Smooth muscle cell (in vitro differentiated cells): ENCODE results near the gene CALML5. TPM values are rescaled to one million over a fixed set of nuclear protein-coding genes. Genes with fewer than 3 reads are reported as not detected.
A peak's percentile ranks its signal among the peaks of the same experiment; 100 is the strongest.
"Not testable (repeated sequence)": the region's sequence is repeated elsewhere in the genome, so short reads cannot be mapped to it uniquely, and the experiment has no call there.

Source experiments
- DNase-seq: peaks from one replicate; lab custom pipeline; 2025; ENCODE audit not compliant: unreplicated experiment; lab: John Stamatoyannopoulos, UW
- H2AFZ ChIP-seq: fragments of 200-600 bp; sonication (generic); 2 replicates; pipeline ENCODE4 v1.6.0; 2016; ENCODE audit warnings: antibody characterized with exemption, low read depth, mild to moderate bottlenecking
- H3F3A ChIP-seq: fragments of 200-600 bp; sonication (generic); 2 replicates; pipeline ENCODE4 v1.6.0; 2017; ENCODE audit warnings: antibody characterized with exemption, low read depth
- H3K27ac ChIP-seq: fragments of 200-600 bp; sonication (generic); 2 replicates; pipeline ENCODE4 v1.5.1; 2016; ENCODE audit warnings: low read depth, mild to moderate bottlenecking
- H3K27me3 ChIP-seq: fragments of 200-600 bp; sonication (generic); 2 replicates; pipeline ENCODE4 v1.6.1; 2016; ENCODE audit warnings: low read depth, mild to moderate bottlenecking
- H3K36me3 ChIP-seq: fragments of 200-600 bp; sonication (generic); 2 replicates; pipeline ENCODE4 v1.5.1; 2016; ENCODE audit warnings: low read depth
- H3K4me1 ChIP-seq: fragments of 200-600 bp; sonication (generic); 2 replicates; pipeline ENCODE4 v1.5.1; 2016; ENCODE audit warnings: low read depth
- H3K4me2 ChIP-seq: fragments of 200-600 bp; sonication (generic); 2 replicates; pipeline ENCODE4 v1.6.0; 2016; ENCODE audit warnings: mild to moderate bottlenecking
- H3K4me3 ChIP-seq: fragments of 200-600 bp; sonication (generic); 2 replicates; pipeline ENCODE4 v1.5.1; 2016; ENCODE audit warnings: mild to moderate bottlenecking
- H3K79me2 ChIP-seq: fragments of 200-600 bp; sonication (generic); 2 replicates; pipeline ENCODE4 v1.6.0; 2016; ENCODE audit warnings: low read depth, mild to moderate bottlenecking
- H3K9ac ChIP-seq: fragments of 200-600 bp; sonication (generic); 2 replicates; pipeline ENCODE4 v1.6.0; 2016; ENCODE audit warnings: low read depth
- H3K9me3 ChIP-seq: fragments of 200-600 bp; sonication (generic); replicated peaks from 2 replicates; pipeline ENCODE4 v1.5.1; 2016; ENCODE audit warnings: low read depth
- H4K20me1 ChIP-seq: fragments of 200-600 bp; sonication (generic); 2 replicates; pipeline ENCODE4 v1.6.0; 2016; ENCODE audit warnings: low read depth
- WGBS: methylation state at CpG from one replicate; pipeline ENCODE4 v1.1.7; 2016; ENCODE audit warnings: low lambda C conversion rate; 5-methylcytosine and 5-hydroxymethylcytosine counted together
- polyA plus RNA-seq: library from polyadenylated mRNA; unstranded; fragments of >200 nt; fragmentation: Nextera tagmentation; extraction: Ambion mirVana; gene quantifications from 2 replicates; pipeline ENCODE4 v1.2.1, GENCODE V29; 2016
- total RNA-seq: library from RNA; depleted of rRNA; stranded (reverse); fragments of >200 nt; gene quantifications from 2 replicates; pipeline ENCODE4 v1.2.3, GENCODE V29; 2014
- TF ChIP-seq, protein P1 (sequence below): fragments of 200-600 bp; sonication (generic); IDR thresholded peaks from 2 replicates; pipeline ENCODE4 v1.5.1; 2017; ENCODE audit warnings: borderline replicate concordance, mild to moderate bottlenecking, antibody characterized with exemption; ENCODE audit not compliant: insufficient read depth, poor library complexity, severe bottlenecking

Gene CALML5
- total and polyA plus RNA-seq, 2 experiments from 2014 or later = 16.5 to 24.3 TPM

DNA sequence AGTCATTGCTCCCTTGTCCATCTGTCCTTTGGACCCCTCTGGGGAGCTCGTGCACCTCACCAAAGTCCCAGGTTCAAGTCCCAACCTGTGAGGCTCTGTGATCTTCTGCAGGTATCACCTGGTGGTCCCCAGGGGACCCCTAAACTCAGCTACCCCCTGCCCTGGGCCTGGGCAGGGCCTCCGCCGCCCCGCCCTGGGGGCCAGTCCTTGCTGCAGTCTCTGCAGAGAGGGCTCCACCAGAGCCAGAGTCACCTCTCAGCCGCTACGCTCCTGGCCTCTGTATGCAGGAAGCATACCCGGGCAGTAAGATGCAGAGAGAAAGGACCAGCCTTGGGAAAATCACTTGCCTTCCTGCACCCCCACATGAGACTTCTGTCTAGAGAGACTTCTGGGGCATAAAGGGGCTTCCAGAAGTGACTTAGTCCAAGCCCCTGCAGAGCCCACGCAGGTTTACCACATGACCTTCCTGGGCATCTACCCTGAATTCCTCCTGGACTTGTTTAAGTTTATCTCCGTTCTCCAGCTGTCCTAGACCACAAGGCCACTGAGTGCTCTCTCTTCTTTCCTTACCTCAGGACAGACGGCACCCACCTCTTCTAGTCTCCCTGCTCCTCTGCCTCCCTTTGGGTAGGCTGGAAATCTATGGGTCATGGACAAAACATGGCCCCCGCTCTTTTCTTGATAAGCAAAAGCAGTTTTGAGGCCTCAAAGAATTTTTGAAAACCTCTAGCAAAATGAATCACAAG is 21.2 kb downstream of the CALML5 start:
- Histone ChIP-seq H3K27ac (peak overlapping the region; percentile 81), H3K9me3 (no peaks in the 10 kb centered on the region), H3F3A (peaks cover 10% of the 10 kb centered on the region), H3K9ac (no peak overlapping the region), H3K4me2 (peak overlapping the region; percentile 81), H3K4me1 (peaks cover 18% of the 10 kb centered on the region), H3K36me3 (no peaks in the 10 kb centered on the region), H4K20me1 (no peaks in the 10 kb centered on the region), H3K27me3 (no peaks in the 10 kb centered on the region), H3K4me3 (no peak overlapping the region), H3K79me2 (no peaks in the 10 kb centered on the region), H2AFZ (no peak overlapping the region)
- DNase-seq = no peak
- TF ChIP-seq, protein P1, sequence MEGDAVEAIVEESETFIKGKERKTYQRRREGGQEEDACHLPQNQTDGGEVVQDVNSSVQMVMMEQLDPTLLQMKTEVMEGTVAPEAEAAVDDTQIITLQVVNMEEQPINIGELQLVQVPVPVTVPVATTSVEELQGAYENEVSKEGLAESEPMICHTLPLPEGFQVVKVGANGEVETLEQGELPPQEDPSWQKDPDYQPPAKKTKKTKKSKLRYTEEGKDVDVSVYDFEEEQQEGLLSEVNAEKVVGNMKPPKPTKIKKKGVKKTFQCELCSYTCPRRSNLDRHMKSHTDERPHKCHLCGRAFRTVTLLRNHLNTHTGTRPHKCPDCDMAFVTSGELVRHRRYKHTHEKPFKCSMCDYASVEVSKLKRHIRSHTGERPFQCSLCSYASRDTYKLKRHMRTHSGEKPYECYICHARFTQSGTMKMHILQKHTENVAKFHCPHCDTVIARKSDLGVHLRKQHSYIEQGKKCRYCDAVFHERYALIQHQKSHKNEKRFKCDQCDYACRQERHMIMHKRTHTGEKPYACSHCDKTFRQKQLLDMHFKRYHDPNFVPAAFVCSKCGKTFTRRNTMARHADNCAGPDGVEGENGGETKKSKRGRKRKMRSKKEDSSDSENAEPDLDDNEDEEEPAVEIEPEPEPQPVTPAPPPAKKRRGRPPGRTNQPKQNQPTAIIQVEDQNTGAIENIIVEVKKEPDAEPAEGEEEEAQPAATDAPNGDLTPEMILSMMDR = no peak
- 76% methylated on average over 11 of the region's 11 CpGs for WGBS

DNA sequence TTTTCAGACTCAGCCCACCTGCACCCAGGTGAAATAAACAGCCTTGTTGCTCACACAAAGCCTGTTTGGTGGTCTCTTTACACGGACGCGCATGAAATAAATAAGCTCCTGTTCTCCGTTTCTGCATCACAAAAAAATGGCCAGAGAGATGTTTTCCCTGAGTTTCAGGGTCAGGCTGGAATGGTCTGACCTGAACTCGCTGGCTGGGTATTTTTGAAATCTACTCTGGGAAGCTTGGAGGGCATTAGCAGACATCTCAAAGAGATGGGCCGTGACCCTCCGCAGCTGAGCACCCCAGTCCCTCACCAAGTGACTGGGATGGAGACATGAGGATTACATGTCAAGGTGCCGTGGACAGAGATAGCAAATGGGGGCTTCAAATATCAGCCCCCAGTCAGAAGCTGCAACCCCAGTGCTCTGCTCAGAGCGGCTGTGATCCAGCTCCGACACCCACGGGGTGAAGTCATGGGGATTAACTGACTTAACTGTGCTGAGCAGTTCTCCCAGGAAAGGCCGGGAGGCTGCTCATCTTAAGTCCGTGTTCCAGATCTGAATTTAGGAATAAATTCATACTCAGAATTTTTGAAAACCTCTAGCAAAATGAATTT is 22.3 kb downstream of the CALML5 start:
- Histone ChIP-seq H4K20me1 (no peaks in the 10 kb centered on the region), H3K4me1 (peaks cover 18% of the 10 kb centered on the region), H3K36me3 (no peaks in the 10 kb centered on the region), H3K4me2 (peak overlapping the region; percentile 81), H3K4me3 (no peak overlapping the region), H3K9me3 (no peaks in the 10 kb centered on the region), H3F3A (peaks cover 10% of the 10 kb centered on the region), H3K79me2 (no peaks in the 10 kb centered on the region), H3K27me3 (no peaks in the 10 kb centered on the region), H3K9ac (peak overlapping the region; percentile 34), H2AFZ (no peak overlapping the region), H3K27ac (peak overlapping the region; percentile 81)
- DNase-seq = no peak
- TF ChIP-seq, protein P1 = no peak
- WGBS = 23% methylated on average over 13 of the region's 13 CpGs

DNA sequence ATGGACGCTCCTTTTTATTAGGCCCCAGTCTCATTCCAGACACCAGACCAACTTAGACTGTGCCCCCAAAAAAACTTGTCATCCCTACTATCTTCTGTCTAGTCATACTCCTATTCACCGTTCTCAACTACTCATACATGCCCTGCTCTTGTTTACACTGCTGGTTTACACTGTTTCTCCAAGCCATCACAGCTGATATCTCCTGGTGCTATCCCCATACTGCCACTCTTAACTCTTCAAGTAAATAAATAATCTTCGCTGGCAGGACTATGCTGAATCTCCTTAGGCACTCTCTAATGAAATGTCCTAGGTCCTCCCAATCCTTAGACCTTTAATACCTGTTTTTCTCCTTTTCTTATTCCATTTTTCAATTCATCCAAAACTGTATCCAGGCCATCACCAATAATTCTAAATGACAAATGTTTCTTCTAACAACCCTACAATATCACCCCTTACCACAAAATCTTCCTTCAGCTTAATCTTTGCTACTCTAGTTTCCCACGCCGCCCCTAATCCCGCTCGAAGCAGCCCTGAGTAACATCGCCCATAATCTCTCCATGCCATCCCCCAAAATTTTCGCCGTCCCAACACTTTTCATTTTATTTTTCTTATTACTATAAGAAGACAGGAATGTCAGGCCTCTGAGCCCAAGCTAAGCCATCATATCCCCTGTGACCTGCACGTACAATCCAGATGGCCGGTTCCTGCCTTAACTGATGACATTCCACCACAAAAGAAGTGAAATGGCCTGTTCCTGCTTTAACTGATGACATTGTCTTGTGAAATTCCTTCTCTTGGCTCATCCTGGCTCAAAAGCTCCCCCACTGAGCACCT is 23.2 kb downstream of the CALML5 start:
- 45% methylated on average over 12 of the region's 12 CpGs for WGBS
- H3K9me3 ChIP-seq, H3K27me3 ChIP-seq, H2AFZ ChIP-seq, H3K79me2 ChIP-seq, H3K4me3 ChIP-seq, DNase-seq, H3K36me3 ChIP-seq, H4K20me1 ChIP-seq: not testable (repeated sequence)
- peak overlapping the region; percentile 81 for H3K4me2 ChIP-seq
- H3K27ac ChIP-seq = peak overlapping the region; percentile 81
- peaks cover 18% of the 10 kb centered on the region for H3K4me1 ChIP-seq
- H3F3A ChIP-seq = peaks cover 10% of the 10 kb centered on the region
- peak overlapping the region; percentile 34 for H3K9ac ChIP-seq

DNA sequence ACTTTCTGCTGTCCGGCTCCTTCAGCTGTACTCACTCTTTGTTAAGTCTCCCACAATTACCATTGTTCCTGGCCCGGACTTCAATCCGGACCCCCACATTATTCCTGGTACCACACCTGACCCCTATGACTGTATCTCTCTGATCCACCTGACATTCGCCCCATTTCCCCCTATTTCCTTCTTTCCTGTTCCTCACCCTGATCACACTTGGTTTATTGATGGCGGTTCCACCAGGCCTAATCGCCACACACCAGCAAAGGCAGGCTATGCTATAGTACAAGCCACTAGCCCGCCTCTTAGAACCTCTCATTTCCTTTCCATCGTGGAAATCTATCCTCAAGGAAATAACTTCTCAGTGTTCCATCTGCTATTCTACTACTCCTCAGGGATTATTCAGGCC is 24.3 kb downstream of the CALML5 start:
- H3K27ac ChIP-seq, H3K9me3 ChIP-seq, H4K20me1 ChIP-seq, H3K27me3 ChIP-seq, H3K4me2 ChIP-seq, H3K4me3 ChIP-seq, DNase-seq, H2AFZ ChIP-seq, H3K79me2 ChIP-seq, H3K36me3 ChIP-seq, H3K9ac ChIP-seq: not testable (repeated sequence)
- WGBS = 98% methylated on average over 6 of the region's 8 CpGs
- peaks cover 10% of the 10 kb centered on the region for H3F3A ChIP-seq
- peaks cover 18% of the 10 kb centered on the region for H3K4me1 ChIP-seq

DNA sequence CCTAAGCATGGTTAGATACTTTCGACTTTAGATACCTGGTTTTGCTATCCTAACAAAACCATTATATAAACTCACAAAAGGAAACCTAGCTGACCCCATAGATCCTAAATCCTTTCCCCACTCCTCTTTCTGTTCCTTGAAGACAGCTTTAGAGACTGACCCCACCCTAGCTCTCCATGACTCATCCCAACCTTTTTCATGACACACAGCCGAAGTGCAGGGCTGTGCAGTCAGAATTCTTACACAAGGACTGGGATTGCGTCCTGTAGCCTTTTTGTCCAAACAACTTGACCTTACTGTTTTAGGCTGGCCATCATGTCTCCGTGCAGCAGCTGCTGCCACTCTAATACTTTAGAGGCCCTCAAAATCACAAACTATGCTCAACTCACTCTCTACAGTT is 24.7 kb downstream of the CALML5 start:
- H3K27me3 ChIP-seq, H3K27ac ChIP-seq, H3K9me3 ChIP-seq, H3K4me2 ChIP-seq, H2AFZ ChIP-seq, H3K79me2 ChIP-seq, H3K36me3 ChIP-seq, DNase-seq, H3K4me3 ChIP-seq, H4K20me1 ChIP-seq, H3K9ac ChIP-seq: not testable (repeated sequence)
- WGBS = 37% methylated on average over 4 of the region's 4 CpGs
- Histone ChIP-seq H3K4me1 (peaks cover 18% of the 10 kb centered on the region), H3F3A (peaks cover 10% of the 10 kb centered on the region)
